ENCODE measurements around the gene VDAC1. TPM values are rescaled to one million over a fixed set of nuclear protein-coding genes. Genes with fewer than 3 reads are reported as not detected.

VDAC1 gene
- total and polyA plus RNA-seq, 2 donors (not counting 3 experiments of a cell fraction or from before 2014, with no cell fraction given) = 116 to 247 TPM

DNA sequence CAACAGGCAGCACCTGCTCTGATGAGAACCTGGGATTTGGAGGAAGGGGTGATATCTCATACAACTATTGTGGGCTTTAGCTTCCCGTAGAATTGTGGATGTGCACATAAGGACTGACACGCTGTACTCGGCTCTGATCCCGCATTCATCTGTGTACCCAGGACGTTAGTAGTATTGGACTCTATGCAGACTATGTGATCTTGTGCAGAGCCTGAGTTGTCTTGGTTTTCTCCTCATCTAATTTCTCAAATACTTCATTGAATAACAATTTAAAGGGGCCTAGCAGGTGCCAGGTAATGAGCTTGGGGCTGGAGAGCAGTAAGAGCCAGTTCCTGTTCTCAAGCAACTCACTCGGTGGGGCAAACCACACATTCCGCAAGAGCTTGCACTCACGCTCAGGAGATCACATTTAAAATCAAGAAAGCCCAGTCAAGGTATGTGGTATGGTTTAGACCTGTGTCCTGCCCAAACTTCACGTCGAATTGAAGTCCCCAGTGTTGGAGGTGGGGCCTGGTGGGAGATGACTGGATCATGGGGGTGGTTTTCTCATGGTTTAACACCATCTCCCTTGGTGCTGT is 51.1 kb downstream of the VDAC1 start:
- CTCF ChIA-PET = interaction anchor here (1.0 to 1.3 kb wide), 5 partner anchors 9 to 588 kb away, joined by 3 to 5 read pairs (median 3); partner anchors contain the start of gene C5orf15

More for the DNA sequence above, 51.1 kb downstream of the VDAC1 start:
- no peaks in the 10 kb centered on the region for H3K9me3 ChIP-seq (replicated peaks; ENCODE audit: control insufficient read depth, insufficient read depth, low read length)
- H3K4me1 ChIP-seq (ENCODE audit: control insufficient read depth, extremely low read depth, insufficient read depth, low read length) = peaks cover 8% of the 10 kb centered on the region
- FAIRE-seq = no peak
- no TSS peak for BruUV-seq (replicated peaks)
- TF ChIP-seq FOS (IDR thresholded peaks at IDR 0.05; ENCODE audit: borderline replicate concordance, insufficient read depth, low read length) = no peak
- TF ChIP-seq MYC (IDR thresholded peaks at IDR 0.05; ENCODE audit: low read depth, low read length) = no peak
- TF ChIP-seq EZH2 (IDR thresholded peaks at IDR 0.05; ENCODE audit: borderline replicate concordance, low read depth, low read length, severe bottlenecking) = no peak
- TF ChIP-seq, protein P1, sequence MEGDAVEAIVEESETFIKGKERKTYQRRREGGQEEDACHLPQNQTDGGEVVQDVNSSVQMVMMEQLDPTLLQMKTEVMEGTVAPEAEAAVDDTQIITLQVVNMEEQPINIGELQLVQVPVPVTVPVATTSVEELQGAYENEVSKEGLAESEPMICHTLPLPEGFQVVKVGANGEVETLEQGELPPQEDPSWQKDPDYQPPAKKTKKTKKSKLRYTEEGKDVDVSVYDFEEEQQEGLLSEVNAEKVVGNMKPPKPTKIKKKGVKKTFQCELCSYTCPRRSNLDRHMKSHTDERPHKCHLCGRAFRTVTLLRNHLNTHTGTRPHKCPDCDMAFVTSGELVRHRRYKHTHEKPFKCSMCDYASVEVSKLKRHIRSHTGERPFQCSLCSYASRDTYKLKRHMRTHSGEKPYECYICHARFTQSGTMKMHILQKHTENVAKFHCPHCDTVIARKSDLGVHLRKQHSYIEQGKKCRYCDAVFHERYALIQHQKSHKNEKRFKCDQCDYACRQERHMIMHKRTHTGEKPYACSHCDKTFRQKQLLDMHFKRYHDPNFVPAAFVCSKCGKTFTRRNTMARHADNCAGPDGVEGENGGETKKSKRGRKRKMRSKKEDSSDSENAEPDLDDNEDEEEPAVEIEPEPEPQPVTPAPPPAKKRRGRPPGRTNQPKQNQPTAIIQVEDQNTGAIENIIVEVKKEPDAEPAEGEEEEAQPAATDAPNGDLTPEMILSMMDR (IDR thresholded peaks at IDR 0.05; ENCODE audit: extremely low read depth in 1 of 2, insufficient read depth in 1 of 2, low read depth in 1 of 2, low read length in 2 of 2) = no peak
- no peak for TF ChIP-seq GATA2 (IDR thresholded peaks at IDR 0.05; ENCODE audit: insufficient read depth, insufficient read length, low read depth, low read length)
- no peak for TF ChIP-seq POLR2A (IDR thresholded peaks at IDR 0.05; ENCODE audit: low read depth, low read length)
- no peak for TF ChIP-seq JUN (IDR thresholded peaks at IDR 0.05; ENCODE audit: borderline replicate concordance, insufficient read depth, insufficient read length, low read depth)
- TF ChIP-seq, protein P2, sequence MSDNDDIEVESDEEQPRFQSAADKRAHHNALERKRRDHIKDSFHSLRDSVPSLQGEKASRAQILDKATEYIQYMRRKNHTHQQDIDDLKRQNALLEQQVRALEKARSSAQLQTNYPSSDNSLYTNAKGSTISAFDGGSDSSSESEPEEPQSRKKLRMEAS (IDR thresholded peaks at IDR 0.05; ENCODE audit: insufficient read depth, insufficient read length) = no peak
- no peak for TF ChIP-seq POLR2AphosphoS5 (IDR thresholded peaks at IDR 0.05; ENCODE audit: insufficient read depth, low read depth, low read length)
- DNase-seq (ENCODE audit: low read depth, low spot score) = no peak
- H3K9me1 ChIP-seq (replicated peaks; ENCODE audit: control insufficient read depth, extremely low read depth, insufficient read depth, low read length) = no peaks in the 10 kb centered on the region
- no peak overlapping the region for H2AFZ ChIP-seq (ENCODE audit: low read depth, low read length)
- intact Hi-C loops (cut with micrococcal nuclease) = no loop called here
- H3K9ac ChIP-seq (replicated peaks; ENCODE audit: extremely low read depth, insufficient read depth, low read length) = no peak overlapping the region
- no peak overlapping the region for H3K4me2 ChIP-seq (ENCODE audit: insufficient read depth, low read length)
- H3K36me3 ChIP-seq (ENCODE audit: control insufficient read depth in 2 of 2, extremely low read depth in 1 of 2, insufficient read depth in 2 of 2, low read length in 2 of 2) = peaks cover 0 to 2% of the 10 kb centered on the region in 2 experiments
- no peaks in the 10 kb centered on the region for H4K20me1 ChIP-seq (replicated peaks; ENCODE audit: control insufficient read depth, extremely low read depth, insufficient read depth, low read length)
- H3K79me2 ChIP-seq (ENCODE audit: control insufficient read depth, insufficient read depth, low read length) = no peaks in the 10 kb centered on the region
- no peak overlapping the region for H3K27ac ChIP-seq (ENCODE audit: insufficient read depth, low read depth, low read length)
- no peak overlapping the region for H3K4me3 ChIP-seq (replicated peaks in 1 of 3; ENCODE audit: insufficient read depth in 1 of 3, low read depth in 1 of 3, low read length in 3 of 3)
- POLR2A ChIA-PET = no interaction called here
- dilution Hi-C loops (cut with MboI; ENCODE audit: extremely low pct_ligation_motif_present, low sequenced_read_pairs) = no loop called here
- no peaks in the 10 kb centered on the region for H3K27me3 ChIP-seq (ENCODE audit: control insufficient read depth in 2 of 2, insufficient read depth in 2 of 2, low read length in 2 of 2)

Measured in endothelial cell of umbilical vein (primary cell).